Psoas muscle (tissue), 8 donors: ENCODE data around the gene CTSD. TPM values are rescaled to one million over a fixed set of nuclear protein-coding genes. Genes with fewer than 3 reads are reported as not detected.

ENCODE experiments used
- ATAC-seq, 4 donors: fragments of 200-7000 bp; cut with Tn5 transposase; one replicate each; pipeline ENCODE4 v1.9.1; 2020; ENCODE audit warnings: moderate library complexity in 3 of 4, mild to moderate bottlenecking in 2 of 4
- DNase-seq, 2 donors: peaks; one replicate each; pipeline ENCODE4 v3.0.0-alpha.2; 2020
- H3K27ac ChIP-seq: fragments of 200-600 bp; one replicate; pipeline ENCODE4 v1.8.0; 2022
- H3K27me3 ChIP-seq, 3 donors: fragments of 200-600 bp in 1 of 3; one replicate each; pipeline versions ENCODE4 v1.6.1 to v1.8.0; 2013 to 2022; ENCODE audit warnings: low read length in 2 of 3, mild to moderate bottlenecking in 2 of 3, moderate library complexity in 1 of 3; ENCODE audit not compliant: insufficient read depth in 3 of 3
- H3K36me3 ChIP-seq, 2 donors: fragments of 200-600 bp in 1 of 2; one replicate each; pipeline versions ENCODE4 v1.6.1 to v1.8.0; 2013 to 2022; ENCODE audit warnings: low read depth in 1 of 2, mild to moderate bottlenecking in 1 of 2, moderate library complexity in 1 of 2; ENCODE audit not compliant: insufficient read depth in 1 of 2
- H3K4me1 ChIP-seq: fragments of 200-600 bp; one replicate; pipeline ENCODE4 v1.8.0; 2022
- H3K4me3 ChIP-seq: fragments of 200-600 bp; one replicate; pipeline ENCODE4 v1.8.0; 2022; ENCODE audit warnings: mild to moderate bottlenecking
- H3K9me3 ChIP-seq: fragments of 200-600 bp; one replicate; pipeline ENCODE4 v1.8.0; 2022
- WGBS, 3 donors: extraction: QIAGEN DNeasy Blood & Tissue Kit; methylation state at CpG; one replicate each; pipeline versions ENCODE4 v1.1.6 to v1.1.7; 2013; 5-methylcytosine and 5-hydroxymethylcytosine counted together
- intact Hi-C, 2 donors: fragments of 100-400 bp; cut with DNase I; formaldehyde crosslinking; loops; one replicate each; pipeline versions ENCODE4 v1.11.0 to v1.14.2; 2022
- polyA plus RNA-seq, 3 donors: library from polyadenylated mRNA; stranded (reverse); fragments of 200-250 nt; gene quantifications; one replicate each; pipeline ENCODE4 v1.2.3, GENCODE V29; 2013
- total RNA-seq, 4 donors: library from RNA; stranded (reverse); fragmentation: NEBNext Ultra II Directional in 2 of 4; extraction: Animal tissue kit (Norgen Biotek cat#: 25700) in 2 of 4; gene quantifications; one replicate each; pipeline versions ENCODE4 v1.2.1 to v1.2.4, GENCODE V29; 2021 to 2023
- TF ChIP-seq, protein P1 (sequence below): fragments of 200-600 bp; IDR thresholded peaks from one replicate; pipeline ENCODE4 v1.8.0; 2022; ENCODE audit warnings: antibody characterized with exemption
- donor health status: healthy with polysubstance abuse.
- donor health status: DM: no; HTN: no; CAD: no; lungs with moderate emphysema.
- donor health status: Bipolar disorder and iron deficiency.
- donor health status: healthy.
- donor health status: DM: yes; HTN: yes; CAD: no.
- donor health status: DM: no; HTN: no; CAD: no.
- donor health status: DM: no; HTN: no; CAD: no.
- donor health status: DM: yes; HTN: yes; CAD: no.

The CTSD gene
- total and polyA plus RNA-seq, 7 donors: 343 to 1,317 (median 680) TPM

DNA sequence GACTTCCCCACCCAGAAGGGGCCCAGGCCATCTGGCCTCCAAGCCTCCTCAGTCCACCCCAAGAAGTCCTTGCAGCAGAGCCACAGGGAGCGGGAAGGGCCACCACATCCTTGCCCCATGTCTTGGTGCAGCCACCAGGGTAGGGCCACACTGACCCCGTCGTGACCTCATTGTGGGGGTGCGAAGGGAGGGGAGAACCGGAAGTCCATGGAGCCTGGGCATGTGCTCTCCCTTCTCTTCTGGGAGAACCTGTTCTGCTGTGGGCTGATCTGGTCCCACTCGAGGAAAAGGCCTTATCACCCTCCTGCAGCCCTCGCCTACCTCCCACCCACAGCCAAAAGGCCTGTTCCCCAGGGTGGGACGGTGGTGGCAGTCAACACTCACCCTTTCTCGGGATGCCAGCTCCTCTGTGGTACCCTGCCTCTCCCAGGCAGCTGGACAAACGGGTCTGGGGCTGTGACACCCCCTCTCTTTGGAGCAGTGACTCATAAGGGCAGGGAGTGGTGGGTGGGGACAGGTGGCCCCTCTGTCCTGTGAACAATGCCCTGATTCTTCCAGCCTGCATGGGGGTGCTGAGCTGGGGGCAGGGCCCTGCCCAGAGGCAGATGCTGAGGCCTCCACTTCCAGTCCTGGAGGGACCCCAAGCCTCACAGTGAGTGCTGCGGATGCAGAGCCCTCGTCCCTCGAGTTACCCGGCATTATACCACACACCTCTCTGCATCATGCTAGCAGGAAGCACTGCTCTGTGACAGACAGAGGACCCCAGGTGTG is 14.6 kb upstream of the CTSD start:
- ATAC-seq: no peak
- WGBS, 3 donors: 76 to 78% (median 77%) methylated on average over 14 of the region's 14 CpGs
- DNase-seq: no peak
- Histone ChIP-seq H3K36me3 (no peaks in the 10 kb centered on the region), H3K27ac (no peak overlapping the region), H3K4me1 (no peaks in the 10 kb centered on the region), H3K4me3 (no peak overlapping the region), H3K27me3 (peaks cover 0 to 9% (median 0%) of the 10 kb centered on the region in 3 donors), H3K9me3 (no peaks in the 10 kb centered on the region)
- intact Hi-C loops: loop anchor here in 1 of 2 donors (5.0 kb wide), 1 partner anchor 49 kb away; no protein-coding TSS in a partner anchor
- TF ChIP-seq, protein P1, sequence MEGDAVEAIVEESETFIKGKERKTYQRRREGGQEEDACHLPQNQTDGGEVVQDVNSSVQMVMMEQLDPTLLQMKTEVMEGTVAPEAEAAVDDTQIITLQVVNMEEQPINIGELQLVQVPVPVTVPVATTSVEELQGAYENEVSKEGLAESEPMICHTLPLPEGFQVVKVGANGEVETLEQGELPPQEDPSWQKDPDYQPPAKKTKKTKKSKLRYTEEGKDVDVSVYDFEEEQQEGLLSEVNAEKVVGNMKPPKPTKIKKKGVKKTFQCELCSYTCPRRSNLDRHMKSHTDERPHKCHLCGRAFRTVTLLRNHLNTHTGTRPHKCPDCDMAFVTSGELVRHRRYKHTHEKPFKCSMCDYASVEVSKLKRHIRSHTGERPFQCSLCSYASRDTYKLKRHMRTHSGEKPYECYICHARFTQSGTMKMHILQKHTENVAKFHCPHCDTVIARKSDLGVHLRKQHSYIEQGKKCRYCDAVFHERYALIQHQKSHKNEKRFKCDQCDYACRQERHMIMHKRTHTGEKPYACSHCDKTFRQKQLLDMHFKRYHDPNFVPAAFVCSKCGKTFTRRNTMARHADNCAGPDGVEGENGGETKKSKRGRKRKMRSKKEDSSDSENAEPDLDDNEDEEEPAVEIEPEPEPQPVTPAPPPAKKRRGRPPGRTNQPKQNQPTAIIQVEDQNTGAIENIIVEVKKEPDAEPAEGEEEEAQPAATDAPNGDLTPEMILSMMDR: no peak

DNA sequence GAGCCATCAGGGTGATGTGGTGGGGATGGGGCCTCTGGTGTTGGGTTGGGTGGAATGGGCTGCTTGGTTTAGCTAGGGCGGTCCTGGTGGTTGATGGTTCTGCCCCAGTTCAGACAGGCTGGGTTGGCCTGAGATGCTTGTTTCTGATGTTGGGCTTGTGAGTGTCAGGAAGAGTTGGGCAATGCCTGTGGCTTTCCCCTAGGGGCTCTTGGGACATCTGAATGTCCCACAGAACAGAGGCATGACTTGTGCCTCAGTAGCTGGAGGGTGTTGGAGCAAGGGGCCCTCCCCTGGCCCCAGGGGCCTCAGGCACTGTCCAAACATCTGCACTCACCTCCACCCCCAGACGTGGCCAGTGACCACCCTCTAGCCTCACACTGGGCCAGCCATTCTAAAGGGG is 14.0 kb upstream of the CTSD start:
- intact Hi-C loops: loop anchor here in 1 of 2 donors (5.0 kb wide), 1 partner anchor 50 kb away; no protein-coding TSS in a partner anchor
- Histone ChIP-seq H3K9me3 (no peaks in the 10 kb centered on the region), H3K4me1 (no peaks in the 10 kb centered on the region), H3K27me3 (peaks cover 0 to 9% (median 0%) of the 10 kb centered on the region in 3 donors), H3K27ac (no peak overlapping the region), H3K36me3 (no peaks in the 10 kb centered on the region), H3K4me3 (no peak overlapping the region)
- 76 to 84% (median 79%) methylated on average over 2 of the region's 2 CpGs for WGBS, 3 donors
- TF ChIP-seq, protein P1: no peak
- DNase-seq (no peak), ATAC-seq (no peak)

DNA sequence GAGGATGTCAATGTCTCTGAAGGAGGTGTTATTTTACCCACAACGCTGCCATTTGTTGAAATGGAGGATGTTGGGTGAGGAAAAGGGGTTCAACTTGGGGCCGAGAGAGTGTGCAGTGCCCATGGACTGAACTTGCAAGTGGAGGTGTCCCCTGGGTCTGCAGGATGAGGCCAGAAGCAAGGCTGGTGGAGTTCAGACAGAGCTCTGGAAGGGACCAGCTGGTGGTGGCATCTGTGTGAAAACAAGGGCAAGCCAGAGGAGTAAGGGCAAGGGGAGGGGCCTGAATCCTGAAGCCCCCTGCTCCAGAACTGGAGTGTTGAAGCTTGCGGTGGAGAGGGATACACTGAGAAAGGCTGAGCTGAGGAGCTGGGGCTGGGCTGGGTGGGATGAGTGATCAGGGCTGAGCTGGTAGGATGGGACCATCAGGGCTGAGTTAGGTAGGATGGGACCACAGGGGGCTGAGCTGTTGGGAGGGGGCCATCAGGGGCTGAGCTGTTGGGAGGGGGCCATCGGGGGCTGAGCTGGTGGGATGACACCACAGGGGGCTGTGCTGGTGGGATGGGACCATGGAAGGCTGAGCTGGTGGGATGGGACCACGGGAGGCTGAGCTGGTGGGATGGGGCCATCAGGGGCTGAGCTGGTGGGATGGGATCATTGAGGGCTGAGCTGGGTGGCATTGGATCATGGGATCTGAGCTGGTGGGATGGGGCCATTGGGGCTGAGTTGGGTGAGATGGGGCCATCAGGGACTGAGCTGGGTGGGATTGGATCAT is 13.4 kb upstream of the CTSD start:
- Histone ChIP-seq H3K4me1 (no peaks in the 10 kb centered on the region), H3K27me3 (peaks cover 0 to 9% (median 0%) of the 10 kb centered on the region in 3 donors), H3K4me3 (no peak overlapping the region), H3K27ac (no peak overlapping the region), H3K9me3 (no peaks in the 10 kb centered on the region), H3K36me3 (no peaks in the 10 kb centered on the region)
- TF ChIP-seq, protein P1: no peak
- intact Hi-C loops: loop anchor here in 1 of 2 donors (5.0 kb wide), 1 partner anchor 50 kb away; no protein-coding TSS in a partner anchor
- 83 to 90% (median 84%) methylated on average over 5 of the region's 5 CpGs for WGBS, 3 donors
- no peak for ATAC-seq
- no peak for DNase-seq

DNA sequence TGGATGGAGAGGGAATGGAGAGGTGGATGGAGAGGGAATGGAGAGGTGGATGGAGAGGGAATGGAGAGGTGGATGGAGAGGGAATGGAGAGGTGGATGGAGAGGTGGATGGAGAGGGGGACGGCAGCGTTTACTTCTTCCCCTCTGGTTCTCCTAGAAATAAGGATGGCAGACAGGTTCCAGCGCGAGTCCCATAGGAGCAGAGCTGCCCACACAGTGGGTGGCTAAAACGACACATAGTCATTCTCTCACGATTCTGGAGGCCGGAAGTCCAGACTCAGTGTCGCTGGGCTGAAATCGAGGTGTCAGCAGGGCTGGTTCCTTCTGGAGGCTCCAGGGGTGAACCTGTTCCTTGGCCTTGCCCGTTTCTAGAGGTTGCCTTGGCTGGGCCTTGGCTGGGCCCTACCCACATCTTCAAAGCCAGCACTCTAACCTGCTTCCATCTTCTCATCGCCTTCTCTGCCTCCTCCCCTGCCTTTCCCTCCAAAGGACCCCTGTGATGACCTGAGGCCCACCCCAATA is 12.7 kb upstream of the CTSD start:
- Histone ChIP-seq H3K36me3 (no peaks in the 10 kb centered on the region), H3K4me1 (no peaks in the 10 kb centered on the region), H3K27me3 (peaks cover 0 to 9% (median 0%) of the 10 kb centered on the region in 3 donors), H3K9me3 (no peaks in the 10 kb centered on the region), H3K27ac (no peak overlapping the region), H3K4me3 (no peak overlapping the region)
- ATAC-seq: no peak
- intact Hi-C loops: loop anchor here in 1 of 2 donors (5.0 kb wide), 1 partner anchor 51 kb away; no protein-coding TSS in a partner anchor
- DNase-seq: no peak
- WGBS, 3 donors: 90 to 93% (median 91%) methylated on average over 11 of the region's 11 CpGs
- TF ChIP-seq, protein P1: no peak
